Adrenal gland (tissue), 5 donors: ENCODE data around the gene EXT2.

Experiments used
- POLR2A ChIP-seq, 2 donors: fragments of 450-650 bp; IDR thresholded peaks; one replicate each; pipeline ENCODE4 v1.6.1; 2017; ENCODE audit warnings: antibody characterized with exemption in 2 of 2, mild to moderate bottlenecking in 2 of 2, moderate library complexity in 1 of 2
- TF ChIP-seq, protein P1 (sequence below), 6 experiments: fragments of 450-650 bp in 4 of 6; fragments of 200-600 bp in 2 of 6; sonication (generic) in 1 of 6; IDR thresholded peaks; 1 replicate in 5 of 6; 2 replicates in 1 of 6; pipeline versions ENCODE4 v1.5.1 to v1.8.0; 2016 to 2021; ENCODE audit warnings: antibody characterized with exemption in 6 of 6, mild to moderate bottlenecking in 2 of 6, moderate library complexity in 1 of 6
- donor health status: DM: no; HTN: no; CAD: no.

DNA sequence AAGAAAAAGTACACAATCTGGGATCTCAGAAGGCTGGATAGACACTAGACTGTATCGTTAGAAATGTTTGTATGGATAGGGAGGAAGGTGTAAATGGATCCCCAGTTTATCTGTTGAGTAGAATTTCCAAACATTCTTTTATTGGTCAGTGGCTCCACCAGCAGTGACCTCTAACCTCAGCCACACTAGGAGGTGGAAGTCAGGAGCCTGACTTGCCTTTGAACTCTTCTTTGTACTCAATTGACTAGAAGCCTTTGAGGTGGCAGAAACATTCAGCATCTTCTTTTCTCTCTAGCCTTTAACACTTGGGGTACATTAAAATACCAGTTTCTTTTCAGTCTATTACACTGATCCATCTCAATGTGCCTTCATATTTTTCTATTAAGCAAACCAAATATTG, 39.1 kb downstream of the EXT2 start:
- TF ChIP-seq, protein P1, sequence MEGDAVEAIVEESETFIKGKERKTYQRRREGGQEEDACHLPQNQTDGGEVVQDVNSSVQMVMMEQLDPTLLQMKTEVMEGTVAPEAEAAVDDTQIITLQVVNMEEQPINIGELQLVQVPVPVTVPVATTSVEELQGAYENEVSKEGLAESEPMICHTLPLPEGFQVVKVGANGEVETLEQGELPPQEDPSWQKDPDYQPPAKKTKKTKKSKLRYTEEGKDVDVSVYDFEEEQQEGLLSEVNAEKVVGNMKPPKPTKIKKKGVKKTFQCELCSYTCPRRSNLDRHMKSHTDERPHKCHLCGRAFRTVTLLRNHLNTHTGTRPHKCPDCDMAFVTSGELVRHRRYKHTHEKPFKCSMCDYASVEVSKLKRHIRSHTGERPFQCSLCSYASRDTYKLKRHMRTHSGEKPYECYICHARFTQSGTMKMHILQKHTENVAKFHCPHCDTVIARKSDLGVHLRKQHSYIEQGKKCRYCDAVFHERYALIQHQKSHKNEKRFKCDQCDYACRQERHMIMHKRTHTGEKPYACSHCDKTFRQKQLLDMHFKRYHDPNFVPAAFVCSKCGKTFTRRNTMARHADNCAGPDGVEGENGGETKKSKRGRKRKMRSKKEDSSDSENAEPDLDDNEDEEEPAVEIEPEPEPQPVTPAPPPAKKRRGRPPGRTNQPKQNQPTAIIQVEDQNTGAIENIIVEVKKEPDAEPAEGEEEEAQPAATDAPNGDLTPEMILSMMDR (IDR thresholded peaks at IDR 0.05), result no peak
- TF ChIP-seq POLR2A (IDR thresholded peaks at IDR 0.05), result no peak
